Measurements from ENCODE around the gene BSDC1. TPM values are rescaled to one million over a fixed set of nuclear protein-coding genes. Genes with fewer than 3 reads are reported as not detected.
"Not testable (repeated sequence)": the region's sequence is repeated elsewhere in the genome, so short reads cannot be mapped to it uniquely, and the experiment has no call there.

BSDC1 gene
- total RNA-seq, 1 experiment from 2014 or later = 44.3 TPM

GRCh38 chr1:32357614-32358013 is 36.6 kb downstream of the BSDC1 start (continued):
- TF ChIP-seq ZNF532 (CRISPR knock-in tag; IDR thresholded peaks at IDR 0.05; ENCODE audit: borderline replicate concordance) = no peak

GRCh38 chr1:32356478-32356877 is 37.8 kb downstream of the BSDC1 start:
- ATAC-seq = no peak

GRCh38 chr1:32355778-32356177 is 38.5 kb downstream of the BSDC1 start:
- peaks cover 18% of the 10 kb centered on the region for H3K4me1 Mint-ChIP-seq

More at GRCh38 chr1:32356478-32356877, 37.8 kb downstream of the BSDC1 start:
- Mint-ChIP-seq H3K27me3 (ENCODE audit: low read depth) (peaks cover 54% of the 10 kb centered on the region), H3K27ac (no peak overlapping the region), H3K4me1 (peaks cover 21% of the 10 kb centered on the region), H3K36me3 (no peaks in the 10 kb centered on the region; the same call in 1 of the 2 replicates), H3K9me3 (no peaks in the 10 kb centered on the region), H3K4me3 (no peak overlapping the region)
- TF ChIP-seq ZSCAN18 (CRISPR knock-in tag; IDR thresholded peaks at IDR 0.05) (no peak), OVOL2 (CRISPR knock-in tag; IDR thresholded peaks at IDR 0.05; ENCODE audit: borderline replicate concordance) (no peak), ERG (CRISPR knock-in tag; IDR thresholded peaks at IDR 0.05) (no peak), EMX1 (CRISPR knock-in tag; IDR thresholded peaks at IDR 0.05) (no peak), NR2C2 (CRISPR knock-in tag; IDR thresholded peaks at IDR 0.05) (no peak), TEAD4 (CRISPR knock-in tag; IDR thresholded peaks at IDR 0.05) (no peak), ZNF416 (CRISPR knock-in tag; IDR thresholded peaks at IDR 0.05) (no peak), E2F1 (CRISPR knock-in tag; IDR thresholded peaks at IDR 0.05) (no peak), FOXK1 (CRISPR knock-in tag; IDR thresholded peaks at IDR 0.05) (no peak), IRF2 (CRISPR knock-in tag; IDR thresholded peaks at IDR 0.05; ENCODE audit: borderline replicate concordance, low read depth) (no peak), RORB (CRISPR knock-in tag; IDR thresholded peaks at IDR 0.05) (no peak), TP53 (CRISPR knock-in tag; IDR thresholded peaks at IDR 0.05) (no peak), ZNF138 (CRISPR knock-in tag; conservative IDR thresholded peaks at IDR 0.05) (no peak), CDX4 (CRISPR knock-in tag; IDR thresholded peaks at IDR 0.05; ENCODE audit: borderline replicate concordance) (no peak)
- POLR2A ChIA-PET = no interaction called here
- CTCF ChIA-PET = no interaction called here
- DNase-seq (ENCODE audit: low spot score) = no peak

More at GRCh38 chr1:32355778-32356177, 38.5 kb downstream of the BSDC1 start:
- H3K36me3 Mint-ChIP-seq; H3K4me3 Mint-ChIP-seq; POLR2A ChIA-PET; H3K9me3 Mint-ChIP-seq; ATAC-seq; DNase-seq (ENCODE audit: low spot score); CTCF ChIA-PET; H3K27ac Mint-ChIP-seq: not testable (repeated sequence)
- H3K27me3 Mint-ChIP-seq (ENCODE audit: low read depth) = peaks cover 52% of the 10 kb centered on the region
